Glutamatergic neuron (in vitro differentiated cells): ENCODE measurements around the gene ARHGEF38. TPM values are rescaled to one million over a fixed set of nuclear protein-coding genes. Genes with fewer than 3 reads are reported as not detected.

ENCODE experiments used
- DNase-seq: peaks from one replicate; pipeline ENCODE4 v3.0.0; 2022
- H3K27ac Mint-ChIP-seq: one replicate; pipeline ENCODE4 v1.8.0; 2020; ENCODE audit warnings: mild to moderate bottlenecking, mixed read lengths, inconsistent platforms; ENCODE audit not compliant: unreplicated experiment
- H3K27me3 Mint-ChIP-seq: one replicate; pipeline ENCODE4 v1.8.0; 2020; ENCODE audit warnings: mild to moderate bottlenecking, moderate library complexity, mixed read lengths, inconsistent platforms; ENCODE audit not compliant: unreplicated experiment
- H3K36me3 Mint-ChIP-seq: one replicate; pipeline ENCODE4 v1.8.0; 2020; ENCODE audit warnings: mild to moderate bottlenecking, mixed read lengths, inconsistent platforms; ENCODE audit not compliant: unreplicated experiment
- H3K4me1 Mint-ChIP-seq: one replicate; pipeline ENCODE4 v1.8.0; 2020; ENCODE audit warnings: mild to moderate bottlenecking, low read depth, mixed read lengths, inconsistent platforms; ENCODE audit not compliant: unreplicated experiment
- H3K4me3 Mint-ChIP-seq: one replicate; pipeline ENCODE4 v1.8.0; 2020; ENCODE audit warnings: mild to moderate bottlenecking, mixed read lengths, inconsistent platforms; ENCODE audit not compliant: unreplicated experiment
- H3K9me3 Mint-ChIP-seq: one replicate; pipeline ENCODE4 v1.8.0; 2020; ENCODE audit warnings: mild to moderate bottlenecking, moderate library complexity, mixed read lengths, inconsistent platforms; ENCODE audit not compliant: unreplicated experiment
- total RNA-seq: library from RNA; stranded (reverse); fragmentation: NEBNext Ultra II Directional; extraction: Animal tissue kit (Norgen Biotek cat#: 25700); gene quantifications from one replicate; pipeline ENCODE4 v1.2.1, GENCODE V29; 2021; ENCODE audit not compliant: unreplicated experiment
- TF ChIP-seq, protein P1 (sequence below): fragments of 200-600 bp; sonication (generic); IDR thresholded peaks from one replicate; pipeline ENCODE4 v1.5.0; 2021; ENCODE audit not compliant: partially characterized antibody, unreplicated experiment

The ARHGEF38 gene
- total RNA-seq, 1 donor from 2014 or later, result not detected

DNA sequence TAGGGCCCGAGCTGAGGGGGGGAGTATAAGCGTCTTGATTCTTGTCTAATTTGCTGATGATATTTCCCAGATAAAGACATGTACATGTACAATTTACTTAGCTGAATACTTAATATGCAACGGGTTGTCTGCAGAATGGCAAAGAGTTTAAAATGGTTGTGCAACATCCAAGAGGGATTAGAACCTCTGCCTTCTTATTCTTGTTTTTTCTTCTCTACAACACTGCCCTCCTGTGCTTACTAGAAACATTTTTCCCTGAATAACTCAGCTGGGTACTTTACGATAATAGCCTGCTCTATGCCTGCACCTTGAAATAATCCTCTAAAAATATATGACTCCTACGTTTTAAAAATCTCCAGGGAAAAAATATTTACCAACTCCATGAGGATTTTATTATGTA is 114.3 kb downstream of the ARHGEF38 start:
- Mint-ChIP-seq H3K4me3 (no peak overlapping the region), H3K27ac (no peak overlapping the region), H3K27me3 (no peaks in the 10 kb centered on the region), H3K4me1 (no peaks in the 10 kb centered on the region), H3K36me3 (no peaks in the 10 kb centered on the region), H3K9me3 (no peaks in the 10 kb centered on the region)
- no peak for DNase-seq
- TF ChIP-seq, protein P1, sequence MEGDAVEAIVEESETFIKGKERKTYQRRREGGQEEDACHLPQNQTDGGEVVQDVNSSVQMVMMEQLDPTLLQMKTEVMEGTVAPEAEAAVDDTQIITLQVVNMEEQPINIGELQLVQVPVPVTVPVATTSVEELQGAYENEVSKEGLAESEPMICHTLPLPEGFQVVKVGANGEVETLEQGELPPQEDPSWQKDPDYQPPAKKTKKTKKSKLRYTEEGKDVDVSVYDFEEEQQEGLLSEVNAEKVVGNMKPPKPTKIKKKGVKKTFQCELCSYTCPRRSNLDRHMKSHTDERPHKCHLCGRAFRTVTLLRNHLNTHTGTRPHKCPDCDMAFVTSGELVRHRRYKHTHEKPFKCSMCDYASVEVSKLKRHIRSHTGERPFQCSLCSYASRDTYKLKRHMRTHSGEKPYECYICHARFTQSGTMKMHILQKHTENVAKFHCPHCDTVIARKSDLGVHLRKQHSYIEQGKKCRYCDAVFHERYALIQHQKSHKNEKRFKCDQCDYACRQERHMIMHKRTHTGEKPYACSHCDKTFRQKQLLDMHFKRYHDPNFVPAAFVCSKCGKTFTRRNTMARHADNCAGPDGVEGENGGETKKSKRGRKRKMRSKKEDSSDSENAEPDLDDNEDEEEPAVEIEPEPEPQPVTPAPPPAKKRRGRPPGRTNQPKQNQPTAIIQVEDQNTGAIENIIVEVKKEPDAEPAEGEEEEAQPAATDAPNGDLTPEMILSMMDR, result no peak

DNA sequence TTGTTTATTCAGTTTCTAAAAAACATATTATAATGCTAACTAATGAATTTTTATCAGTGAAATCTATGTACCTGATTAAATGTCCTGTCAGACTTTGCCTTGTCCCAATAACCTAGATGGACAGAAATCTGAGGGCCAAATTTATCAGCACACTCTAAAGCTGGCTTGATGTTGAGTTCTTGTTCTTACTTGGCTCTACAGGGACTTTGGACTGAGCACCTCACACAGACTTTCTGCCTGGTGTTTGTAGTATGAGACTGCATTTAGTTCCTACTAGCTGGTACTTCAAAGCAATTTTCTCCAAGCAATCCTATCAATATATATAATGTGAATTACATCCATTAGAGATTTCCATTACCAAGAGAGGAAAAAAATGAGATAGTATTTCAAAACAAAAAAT is 118.3 kb downstream of the ARHGEF38 start:
- no peaks in the 10 kb centered on the region for H3K4me1 Mint-ChIP-seq
- H3K27me3 Mint-ChIP-seq, result no peaks in the 10 kb centered on the region
- no peaks in the 10 kb centered on the region for H3K9me3 Mint-ChIP-seq
- H3K4me3 Mint-ChIP-seq, result no peak overlapping the region
- no peaks in the 10 kb centered on the region for H3K36me3 Mint-ChIP-seq
- TF ChIP-seq, protein P1, result no peak
- DNase-seq, result no peak
- H3K27ac Mint-ChIP-seq, result no peak overlapping the region

DNA sequence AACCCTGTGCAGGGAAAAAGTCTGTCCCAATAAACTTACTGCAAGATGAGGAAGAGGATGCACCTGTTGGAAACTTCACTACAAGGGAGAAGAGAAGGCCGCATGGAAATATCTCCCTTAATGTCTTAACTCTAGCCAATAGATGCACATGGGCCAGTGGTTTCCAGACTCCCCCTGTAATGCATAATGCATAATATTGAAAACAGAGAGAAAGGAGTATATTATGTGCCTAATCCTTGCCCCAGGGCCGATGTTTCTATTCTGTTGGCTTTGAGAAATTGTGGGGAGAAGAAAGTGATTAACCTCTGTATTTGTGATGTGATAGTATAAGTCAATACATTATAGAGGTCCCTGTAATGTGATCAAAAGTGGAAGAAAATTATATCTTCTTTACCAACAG is 118.9 kb downstream of the ARHGEF38 start:
- Mint-ChIP-seq H3K36me3 (no peaks in the 10 kb centered on the region), H3K27me3 (no peaks in the 10 kb centered on the region), H3K4me3 (no peak overlapping the region), H3K9me3 (no peaks in the 10 kb centered on the region), H3K4me1 (no peaks in the 10 kb centered on the region), H3K27ac (no peak overlapping the region)
- TF ChIP-seq, protein P1, result no peak
- DNase-seq, result no peak

DNA sequence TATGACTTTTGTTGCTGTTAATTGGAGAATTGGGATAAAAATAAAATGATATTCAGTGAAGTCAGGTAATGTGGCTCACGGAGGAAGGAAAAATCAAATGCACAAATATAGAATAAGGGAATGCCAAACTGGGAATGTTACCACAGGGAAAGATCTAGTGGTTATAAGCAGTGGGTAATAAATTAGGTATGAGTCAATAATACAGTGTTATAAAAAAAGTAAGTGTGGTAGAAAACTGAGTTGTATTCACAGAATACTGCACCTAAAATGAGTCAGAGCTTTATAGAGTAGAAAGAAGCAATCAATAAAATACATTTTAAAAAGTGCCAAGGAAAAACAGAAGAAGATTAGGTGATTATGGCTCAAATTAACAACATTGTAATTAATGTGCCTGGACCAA is 121.6 kb downstream of the ARHGEF38 start:
- H3K36me3 Mint-ChIP-seq, result no peaks in the 10 kb centered on the region
- no peak for DNase-seq
- TF ChIP-seq, protein P1, result no peak

DNA sequence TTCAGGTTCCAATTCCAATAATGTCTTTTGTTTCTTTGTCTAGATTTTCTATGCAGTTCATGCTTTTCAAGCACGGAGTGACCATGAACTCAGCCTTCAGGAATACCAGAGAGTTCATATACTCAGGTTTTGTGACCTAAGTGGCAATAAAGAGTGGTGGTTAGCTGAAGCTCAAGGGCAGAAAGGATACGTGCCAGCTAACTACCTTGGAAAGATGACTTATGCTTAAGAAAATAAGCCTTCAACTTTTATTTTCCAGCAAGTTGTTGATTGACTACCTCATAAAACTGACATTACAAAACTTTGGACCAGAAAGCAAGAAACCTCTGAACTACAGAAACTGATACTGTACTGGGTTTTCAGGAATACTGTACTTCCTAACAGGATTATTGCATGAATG is 125.3 kb downstream of the ARHGEF38 start:
- DNase-seq, result no peak
- no peak overlapping the region for H3K27ac Mint-ChIP-seq
- no peaks in the 10 kb centered on the region for H3K36me3 Mint-ChIP-seq
- H3K27me3 Mint-ChIP-seq, result no peaks in the 10 kb centered on the region
- H3K4me3 Mint-ChIP-seq, result no peak overlapping the region
- H3K9me3 Mint-ChIP-seq, result no peaks in the 10 kb centered on the region
- TF ChIP-seq, protein P1, result no peak
- no peaks in the 10 kb centered on the region for H3K4me1 Mint-ChIP-seq

More for the DNA sequence above, 121.6 kb downstream of the ARHGEF38 start:
- no peak overlapping the region for H3K27ac Mint-ChIP-seq
- H3K4me3 Mint-ChIP-seq, result no peak overlapping the region
- H3K9me3 Mint-ChIP-seq, result no peaks in the 10 kb centered on the region
- H3K4me1 Mint-ChIP-seq, result no peaks in the 10 kb centered on the region
- H3K27me3 Mint-ChIP-seq, result no peaks in the 10 kb centered on the region
